SH-SY5Y (cell line): ENCODE data around the gene INHBC.

Experiments used
- GATA2 ChIP-seq: IDR thresholded peaks from 2 replicates; pipeline ENCODE4 v1.6.1; 2011; ENCODE audit warnings: mild to moderate bottlenecking, low read depth, low read length
- GATA3 ChIP-seq: IDR thresholded peaks from 2 replicates; pipeline ENCODE4 v1.6.1; 2011; ENCODE audit warnings: low read depth, mild to moderate bottlenecking, low read length, moderate library complexity

GRCh38 chr12:57474862-57475261 is 40.3 kb downstream of the INHBC start:
- TF ChIP-seq GATA2 = no peak
- no peak for TF ChIP-seq GATA3
